NCI-H460 (cell line): Measurements from ENCODE around the gene SPP2. TPM values are rescaled to one million over a fixed set of nuclear protein-coding genes. Genes with fewer than 3 reads are reported as not detected.

ENCODE experiments used
- DNase-seq: peaks from one replicate; pipeline ENCODE4 v3.0.0-alpha.2; 2016; ENCODE audit warnings: low read depth; ENCODE audit errors: extremely low read depth
- total RNA-seq: library from RNA; depleted of rRNA; stranded (reverse); fragments of >200 nt; shearing (Covaris generic); gene quantifications from 2 replicates; pipeline ENCODE4 v1.2.3, GENCODE V29; 2014

The SPP2 gene
- total RNA-seq, 1 experiment from 2014 or later, result not detected

DNA sequence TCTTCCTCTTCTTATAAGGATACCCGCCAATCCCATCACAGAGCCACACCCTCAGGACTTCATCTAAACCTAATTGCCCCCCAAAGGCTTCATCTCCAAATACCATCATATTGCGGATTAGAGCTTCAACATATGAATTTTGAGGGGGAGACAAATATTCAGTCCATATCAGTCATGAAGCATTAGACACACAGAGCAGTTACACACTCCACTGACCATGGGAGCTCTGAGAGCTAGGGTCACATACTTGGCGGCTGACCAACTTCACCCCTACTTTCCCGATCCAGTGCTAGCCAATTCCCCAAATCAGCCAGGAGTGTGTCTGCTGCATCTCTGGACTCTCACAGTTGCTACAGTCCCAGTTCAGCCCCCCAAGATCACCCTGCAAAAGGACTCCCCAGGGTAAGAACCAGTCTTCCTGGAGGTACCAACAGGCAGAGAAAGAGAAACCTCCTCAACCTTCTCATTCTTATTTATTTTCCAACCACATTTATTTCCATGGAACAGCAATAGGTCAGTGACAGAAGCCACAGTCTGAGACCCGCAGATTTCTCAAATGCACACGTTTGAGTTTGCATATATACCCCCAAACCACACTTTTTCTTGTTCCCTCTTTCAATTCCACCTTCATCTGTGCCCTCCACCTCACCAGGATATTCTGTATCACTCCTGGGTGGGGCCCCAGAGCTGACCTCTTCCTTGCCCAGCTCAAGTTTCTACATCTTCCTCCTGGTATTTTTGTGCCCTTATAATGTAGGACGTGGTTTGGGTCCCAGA lies 33.3 kb downstream of the SPP2 start:
- DNase-seq, result no peak

DNA sequence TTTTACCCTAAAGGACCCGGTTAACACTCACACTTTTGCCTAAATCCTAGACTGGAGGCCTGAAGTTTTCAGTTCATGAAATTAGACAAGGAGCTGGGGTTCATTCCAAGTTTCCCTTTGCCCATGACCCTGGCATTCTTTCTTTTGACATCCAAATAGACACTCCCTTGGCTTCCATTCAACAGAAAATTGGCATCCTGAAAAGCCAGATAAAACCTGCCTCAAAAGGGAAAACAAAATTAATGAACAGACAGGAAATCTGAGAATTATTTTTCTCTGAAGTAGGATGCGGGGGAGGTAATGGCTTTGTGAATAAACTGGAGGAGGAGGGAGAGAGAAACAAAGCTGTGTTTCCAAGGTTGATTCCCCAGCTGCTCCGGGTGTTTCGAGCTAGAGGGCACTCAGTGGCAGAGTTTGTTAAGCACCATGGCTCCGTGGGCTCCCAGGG lies 41.0 kb downstream of the SPP2 start:
- no peak for DNase-seq

DNA sequence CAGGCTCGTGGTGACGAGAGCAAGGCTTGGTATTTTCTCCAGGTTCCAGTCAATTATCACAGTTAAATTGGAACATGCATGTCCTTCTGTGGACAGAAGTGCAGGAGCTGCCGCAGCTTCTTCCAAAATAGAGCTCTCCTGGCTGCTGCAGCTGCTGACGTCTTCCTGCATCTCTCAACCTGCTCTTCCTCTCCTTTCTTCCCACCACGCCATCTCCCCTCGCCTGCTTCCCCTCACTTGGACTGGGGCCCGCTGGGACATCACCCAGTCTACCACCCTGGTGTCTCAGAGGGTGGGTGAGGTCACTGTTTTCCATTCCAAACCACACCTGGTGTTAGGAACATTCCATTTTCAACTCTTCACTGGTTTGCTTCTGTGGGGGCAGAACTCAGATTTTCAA lies 41.4 kb downstream of the SPP2 start:
- DNase-seq, result no peak

DNA sequence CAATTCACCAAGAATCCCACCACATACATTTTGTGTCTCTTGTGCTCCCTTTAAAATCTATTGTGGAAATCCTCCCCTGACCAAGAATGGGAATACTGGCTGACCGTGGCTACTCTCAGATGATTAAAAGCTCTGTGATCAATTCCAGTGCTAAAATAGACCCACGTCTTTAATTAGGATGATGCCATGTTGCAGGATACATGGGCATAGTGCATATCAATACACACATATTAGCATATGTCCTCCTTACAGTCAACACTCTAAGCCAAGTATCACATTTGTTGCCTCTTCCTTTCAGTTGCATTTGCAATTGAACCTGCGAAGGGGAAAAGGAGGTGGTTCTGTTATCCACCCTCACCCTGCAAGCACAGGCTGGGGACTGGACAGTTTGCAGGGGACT lies 41.8 kb downstream of the SPP2 start:
- no peak for DNase-seq

DNA sequence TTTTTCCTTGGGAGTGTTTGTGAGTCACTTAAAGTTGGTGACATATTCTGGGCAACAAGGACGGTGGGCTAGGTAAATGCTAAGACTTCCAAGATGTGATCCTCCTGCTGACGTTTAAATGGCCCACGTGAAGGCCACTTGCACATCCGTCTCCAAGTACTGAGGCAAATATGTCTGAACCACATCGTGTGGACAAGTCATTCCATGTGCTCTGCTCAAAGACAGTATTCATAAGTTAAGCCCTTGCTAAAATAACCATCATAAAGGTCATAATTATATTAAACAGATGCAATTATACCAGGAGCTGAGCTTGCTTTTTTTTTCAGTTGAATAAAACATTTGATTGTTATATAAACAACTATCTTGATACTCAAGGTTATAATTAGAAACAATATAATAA lies 44.8 kb downstream of the SPP2 start:
- DNase-seq, result no peak

DNA sequence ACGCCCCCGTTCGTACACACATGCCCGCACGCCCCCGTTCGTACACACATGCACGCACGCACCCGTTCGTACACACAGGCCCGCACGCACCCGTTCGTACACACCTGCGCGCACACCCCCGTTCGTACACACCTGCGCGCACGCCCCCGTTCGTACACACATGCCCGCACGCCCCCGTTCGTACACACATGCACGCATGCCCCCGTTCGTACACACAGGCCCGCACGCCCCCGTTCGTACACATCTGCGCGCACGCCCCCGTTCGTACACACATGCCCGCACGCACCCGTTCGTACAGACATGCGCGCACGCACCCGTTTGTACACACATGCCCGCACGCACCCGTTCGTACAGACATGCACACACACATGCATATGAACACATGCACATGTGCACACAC lies 45.7 kb downstream of the SPP2 start:
- DNase-seq, result no peak

DNA sequence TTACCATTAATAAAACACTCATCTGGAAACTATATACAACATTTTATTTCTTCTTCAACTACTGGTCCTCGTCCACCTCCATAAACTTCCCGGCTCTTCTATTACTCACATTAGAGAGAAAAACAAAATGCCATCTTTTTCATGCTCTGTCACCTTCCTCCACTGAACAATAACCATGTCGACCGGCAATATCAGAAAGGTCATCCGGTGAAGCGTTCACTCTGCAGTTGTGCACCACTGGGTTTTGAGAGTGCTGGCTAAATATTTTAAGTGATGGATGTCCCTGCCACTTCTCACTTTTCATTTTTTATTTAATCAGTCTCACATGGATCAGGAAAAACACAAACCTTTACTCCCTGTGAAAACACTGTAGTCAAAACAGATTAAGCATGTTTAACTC lies 48.2 kb downstream of the SPP2 start:
- no peak for DNase-seq

DNA sequence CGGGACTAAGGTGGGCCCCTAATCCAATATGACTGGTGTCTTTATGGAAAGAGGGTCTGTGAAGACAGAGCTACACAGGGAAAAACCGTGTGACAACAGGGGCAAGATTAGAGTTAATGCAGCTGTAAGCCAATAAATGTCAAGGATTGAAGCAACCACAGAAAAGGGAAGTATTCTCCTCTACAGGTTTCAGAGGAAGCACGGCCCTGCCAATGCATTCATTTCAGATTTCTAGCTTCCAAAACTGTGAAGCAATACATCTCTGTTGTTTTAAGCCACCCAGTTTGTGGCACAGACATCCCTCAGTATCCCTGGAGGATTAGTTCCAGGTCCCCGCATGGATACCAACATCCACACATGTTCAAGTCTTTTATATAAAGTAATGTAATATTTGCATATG lies 48.8 kb downstream of the SPP2 start:
- no peak for DNase-seq

DNA sequence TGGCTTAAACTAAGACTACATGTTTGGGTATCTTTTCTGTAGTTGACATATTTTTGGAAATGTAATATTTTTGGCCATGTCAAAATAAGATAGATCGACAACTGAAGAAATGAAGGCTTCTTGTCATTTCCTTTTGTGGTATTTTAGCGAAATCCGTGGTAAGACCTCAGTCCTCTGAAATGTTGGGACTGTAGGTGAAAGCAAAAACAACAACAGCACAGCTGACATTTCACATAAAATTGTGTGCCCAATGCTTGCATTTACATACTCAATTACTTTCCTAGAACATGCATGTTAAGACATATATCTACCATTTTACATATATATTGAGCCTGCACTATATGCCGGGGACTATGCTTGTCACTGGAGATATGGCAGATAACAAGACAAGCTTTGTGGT lies 50.2 kb downstream of the SPP2 start:
- no peak for DNase-seq

DNA sequence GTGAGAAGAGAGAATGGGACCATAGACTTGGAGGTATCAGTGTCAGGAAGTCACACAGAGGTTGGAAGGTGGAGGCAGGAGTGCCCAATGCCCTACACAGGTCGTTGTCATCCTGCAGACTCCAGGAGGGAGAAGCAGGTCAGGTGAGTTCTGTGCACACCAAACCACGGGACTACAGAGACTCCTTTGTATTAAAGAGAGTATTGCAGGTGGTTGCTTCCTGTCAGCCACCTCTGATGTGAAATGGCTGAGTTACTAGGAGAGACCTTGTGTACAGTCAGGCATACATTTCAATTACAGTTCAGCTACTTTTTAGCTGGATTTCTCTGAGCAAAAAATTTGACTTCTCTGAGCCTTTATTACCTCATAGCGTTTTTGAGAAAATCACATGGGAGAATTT lies 51.6 kb downstream of the SPP2 start:
- DNase-seq, result no peak

DNA sequence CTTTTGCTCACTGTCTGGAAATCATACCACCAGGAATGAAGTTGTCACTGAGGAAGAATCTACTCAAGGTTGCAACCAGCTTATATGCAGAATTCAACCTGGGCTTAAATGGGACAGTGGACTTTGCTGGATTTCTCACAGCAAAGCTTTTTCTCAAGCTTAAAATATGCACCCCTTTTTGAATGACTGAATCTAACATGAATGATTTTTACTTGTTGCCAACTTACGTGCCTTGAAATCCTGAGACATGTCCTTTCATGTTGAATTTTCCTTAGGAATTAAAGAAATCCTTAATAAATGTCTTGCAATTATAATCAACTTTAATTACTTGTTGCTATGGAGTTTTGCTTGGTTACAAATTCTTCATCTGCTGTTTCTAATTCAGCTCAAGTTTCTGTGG lies 57.4 kb downstream of the SPP2 start:
- DNase-seq, result no peak

DNA sequence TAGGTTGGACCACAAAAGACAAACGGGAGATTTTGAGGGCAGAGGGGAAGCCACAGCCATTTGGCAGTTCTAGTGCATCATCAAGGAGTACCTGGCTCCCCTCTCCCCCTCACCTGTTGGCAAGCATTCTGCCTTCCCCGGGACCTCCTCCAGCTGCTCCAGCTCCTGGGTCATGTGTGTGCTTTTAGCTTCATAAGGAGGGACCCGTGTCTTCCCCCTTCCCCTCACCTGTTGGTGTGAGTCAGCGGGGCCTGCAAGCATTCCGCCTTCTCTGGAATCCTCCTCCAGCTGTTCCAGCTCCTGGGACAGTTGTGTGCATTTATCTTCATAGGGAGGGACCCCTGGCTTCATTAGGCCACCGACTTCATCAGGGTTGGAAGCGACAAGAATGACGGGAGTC lies 58.8 kb downstream of the SPP2 start:
- DNase-seq, result no peak

DNA sequence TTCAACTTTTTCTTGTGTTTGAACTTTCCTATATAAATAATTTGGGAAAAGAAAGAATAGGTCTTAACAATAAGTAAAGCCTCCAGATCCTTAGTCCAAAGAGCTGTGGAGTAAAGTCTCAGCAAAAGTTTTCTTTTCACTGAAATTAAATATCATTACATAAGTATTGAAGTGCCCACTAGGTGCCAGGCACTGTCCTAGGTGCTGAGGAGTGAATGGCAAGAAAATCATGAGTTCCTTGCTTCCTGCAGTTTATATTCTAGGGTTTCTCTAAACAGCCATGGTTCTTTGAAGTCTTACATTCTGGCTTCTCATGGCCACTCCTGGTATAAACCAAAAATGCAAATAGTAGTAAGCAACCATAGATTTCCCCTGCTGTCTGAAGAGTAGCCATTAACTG lies 59.7 kb downstream of the SPP2 start:
- no peak for DNase-seq

DNA sequence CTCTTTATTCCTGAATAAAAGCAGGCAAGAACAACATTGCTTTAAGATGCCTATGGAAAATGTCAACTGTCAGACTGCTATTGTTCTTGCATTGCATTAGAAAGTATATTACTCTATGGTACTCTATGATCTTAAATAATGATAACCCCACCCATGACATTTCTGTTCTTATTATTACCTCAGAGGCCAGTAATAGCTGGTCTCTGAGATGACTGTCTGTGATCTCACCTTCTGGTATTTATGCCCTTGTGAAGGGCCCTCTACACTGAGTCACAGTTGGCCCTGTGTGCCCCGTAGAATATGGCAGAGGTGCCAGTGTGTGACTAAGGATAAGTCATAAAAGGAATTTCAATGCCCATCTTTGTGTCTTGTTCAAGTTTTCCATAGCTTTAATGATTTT lies 61.0 kb downstream of the SPP2 start:
- no peak for DNase-seq

DNA sequence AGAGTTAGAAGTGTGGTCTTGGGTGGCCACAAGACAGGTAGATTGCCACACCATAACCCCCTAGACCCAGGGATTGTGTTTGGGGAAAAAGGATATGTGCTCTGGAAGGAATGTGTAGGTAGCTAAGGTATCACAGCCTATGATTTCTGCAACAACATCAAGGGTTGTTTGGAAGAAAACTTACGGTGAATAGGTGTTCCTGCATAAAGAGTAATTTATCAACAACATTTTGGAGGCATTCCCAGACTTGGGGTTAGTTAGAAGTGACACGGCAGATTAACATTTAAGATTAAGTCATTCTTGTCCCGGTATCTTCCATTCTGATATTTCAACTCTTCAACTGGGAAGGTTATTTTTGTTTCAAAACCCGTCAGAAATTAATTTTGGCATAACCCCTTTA lies 65.5 kb downstream of the SPP2 start:
- no peak for DNase-seq

DNA sequence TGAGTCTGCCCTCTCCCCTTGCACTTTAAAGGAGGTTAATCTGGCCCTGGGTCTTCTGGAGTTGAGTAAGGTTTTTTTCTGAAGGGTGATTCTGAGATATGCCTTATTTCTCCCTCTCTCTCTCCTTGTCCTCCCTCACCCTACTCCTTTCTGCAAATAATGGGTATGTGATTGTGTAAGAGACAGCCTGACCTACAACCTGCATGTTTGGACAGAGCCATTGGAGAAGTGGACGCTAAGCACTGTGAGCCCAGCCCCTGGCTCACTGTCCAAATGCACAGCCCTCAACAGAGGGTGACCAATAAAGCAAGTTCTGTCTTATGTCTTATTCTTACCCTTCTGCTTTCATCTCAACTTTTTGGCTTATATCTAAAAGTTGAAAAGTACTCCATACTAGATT lies 71.5 kb downstream of the SPP2 start:
- DNase-seq, result no peak

DNA sequence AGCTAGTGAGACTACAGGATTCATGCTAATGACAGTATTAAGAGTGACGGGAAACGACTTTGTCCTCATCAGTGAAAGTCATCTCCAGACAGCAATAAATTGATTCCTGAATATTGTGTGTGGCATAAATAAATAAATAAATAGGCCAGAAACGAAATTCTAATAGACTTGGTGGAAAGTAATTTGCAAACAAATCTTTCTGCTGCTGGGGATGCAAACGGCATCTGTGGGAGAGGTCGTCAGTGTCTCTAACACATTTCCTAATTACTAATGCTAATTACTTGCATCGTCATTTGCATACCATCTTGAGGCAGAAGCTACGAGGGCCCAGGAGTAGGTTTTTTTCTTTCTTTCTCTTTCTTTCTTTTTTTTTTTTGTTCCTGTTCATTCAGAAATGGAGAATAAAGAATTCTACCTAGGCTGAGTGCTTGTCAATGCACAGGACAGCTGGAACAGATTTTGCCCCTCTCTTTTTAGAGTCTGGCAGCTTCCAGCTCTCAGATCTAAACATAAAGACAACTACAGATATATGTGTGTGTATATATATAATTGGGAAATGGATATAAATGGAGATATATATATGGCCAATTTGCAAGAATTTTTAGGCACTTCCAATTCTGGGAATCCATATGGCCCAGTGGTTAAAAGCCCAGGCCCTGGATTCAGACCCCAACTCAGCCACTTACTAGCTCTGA lies 75.1 kb downstream of the SPP2 start:
- no peak for DNase-seq

DNA sequence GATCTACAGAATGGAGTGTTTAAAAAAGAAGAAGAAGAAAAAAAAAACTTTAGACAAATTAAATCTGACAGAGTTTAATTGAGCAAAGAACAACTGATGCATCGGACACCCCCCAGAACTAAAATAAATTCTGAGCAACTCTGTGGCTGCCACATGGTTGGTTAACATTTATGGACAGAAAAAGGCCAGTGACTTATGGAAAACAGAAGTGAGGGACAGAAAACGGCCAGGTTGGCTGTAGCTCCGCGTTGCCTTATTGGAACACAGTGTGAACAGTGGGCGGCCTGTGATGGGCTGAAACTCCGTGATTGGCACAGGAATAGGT lies 75.6 kb downstream of the SPP2 start:
- no peak for DNase-seq
